GM12864 (cell line): Measurements from ENCODE around the gene FAM53A.

Experiments
- DNase-seq: peaks from one replicate; pipeline ENCODE4 v3.0.0-alpha.2; 2011; ENCODE audit warnings: low read depth
- H3K4me3 ChIP-seq: 2 replicates; pipeline ENCODE4 v1.5.1; 2011; ENCODE audit warnings: mild to moderate bottlenecking, low read depth, low read length, control low read depth
- TF ChIP-seq, protein P1 (sequence below): IDR thresholded peaks from 2 replicates; pipeline ENCODE4 v1.5.1; 2011; ENCODE audit warnings: low read depth, mild to moderate bottlenecking, moderate library complexity, low read length, control low read depth, inconsistent platforms; ENCODE audit errors: missing control alignments

The FAM53A gene

DNA sequence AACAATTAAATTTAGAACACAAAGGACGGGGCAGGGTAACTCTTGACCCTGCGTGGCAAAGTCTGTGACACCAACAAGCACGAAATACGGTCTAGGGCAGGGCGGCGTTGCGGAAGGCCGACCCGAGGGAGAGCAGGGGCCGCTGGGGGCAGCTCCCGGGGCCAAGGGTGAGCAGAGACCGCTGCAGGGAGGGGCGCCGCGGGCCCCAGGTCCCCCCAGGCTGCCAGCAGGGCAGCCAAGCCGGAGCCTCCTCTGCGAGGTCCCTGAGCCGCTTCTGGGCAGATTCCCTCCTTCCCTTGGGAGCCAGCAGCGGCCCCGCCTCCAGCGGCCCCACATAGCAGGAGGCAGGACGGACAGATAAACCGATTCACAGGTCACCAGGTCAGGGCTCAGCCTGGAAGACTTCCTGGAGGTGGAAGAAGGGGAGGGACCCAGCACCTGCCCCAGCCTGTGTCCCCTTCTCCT, 90.2 kb downstream of the FAM53A start:
- no peak overlapping the region for H3K4me3 ChIP-seq
- no peak for DNase-seq
- TF ChIP-seq, protein P1, sequence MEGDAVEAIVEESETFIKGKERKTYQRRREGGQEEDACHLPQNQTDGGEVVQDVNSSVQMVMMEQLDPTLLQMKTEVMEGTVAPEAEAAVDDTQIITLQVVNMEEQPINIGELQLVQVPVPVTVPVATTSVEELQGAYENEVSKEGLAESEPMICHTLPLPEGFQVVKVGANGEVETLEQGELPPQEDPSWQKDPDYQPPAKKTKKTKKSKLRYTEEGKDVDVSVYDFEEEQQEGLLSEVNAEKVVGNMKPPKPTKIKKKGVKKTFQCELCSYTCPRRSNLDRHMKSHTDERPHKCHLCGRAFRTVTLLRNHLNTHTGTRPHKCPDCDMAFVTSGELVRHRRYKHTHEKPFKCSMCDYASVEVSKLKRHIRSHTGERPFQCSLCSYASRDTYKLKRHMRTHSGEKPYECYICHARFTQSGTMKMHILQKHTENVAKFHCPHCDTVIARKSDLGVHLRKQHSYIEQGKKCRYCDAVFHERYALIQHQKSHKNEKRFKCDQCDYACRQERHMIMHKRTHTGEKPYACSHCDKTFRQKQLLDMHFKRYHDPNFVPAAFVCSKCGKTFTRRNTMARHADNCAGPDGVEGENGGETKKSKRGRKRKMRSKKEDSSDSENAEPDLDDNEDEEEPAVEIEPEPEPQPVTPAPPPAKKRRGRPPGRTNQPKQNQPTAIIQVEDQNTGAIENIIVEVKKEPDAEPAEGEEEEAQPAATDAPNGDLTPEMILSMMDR = no peak

DNA sequence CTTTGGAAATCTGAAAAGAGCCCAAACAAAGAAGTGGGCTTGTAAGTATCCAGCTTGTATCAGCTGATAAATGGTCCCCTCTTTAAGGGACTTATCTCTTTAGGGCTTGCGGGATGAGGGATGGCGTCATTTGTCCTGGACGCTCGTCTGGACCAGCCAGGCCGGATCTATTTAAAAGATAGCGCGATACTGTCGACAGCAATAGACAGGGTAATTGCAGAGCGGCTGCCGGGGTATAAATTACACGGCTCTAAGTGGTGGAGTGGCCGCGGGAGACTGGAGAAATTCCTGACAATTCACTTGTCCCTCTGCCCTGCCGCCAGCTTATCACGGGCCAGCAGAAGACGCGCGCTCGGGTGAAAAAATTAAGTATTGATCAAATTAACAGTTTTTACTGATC, 90.7 kb downstream of the FAM53A start:
- TF ChIP-seq, protein P1 = no peak
- H3K4me3 ChIP-seq = no peak overlapping the region
- no peak for DNase-seq

DNA sequence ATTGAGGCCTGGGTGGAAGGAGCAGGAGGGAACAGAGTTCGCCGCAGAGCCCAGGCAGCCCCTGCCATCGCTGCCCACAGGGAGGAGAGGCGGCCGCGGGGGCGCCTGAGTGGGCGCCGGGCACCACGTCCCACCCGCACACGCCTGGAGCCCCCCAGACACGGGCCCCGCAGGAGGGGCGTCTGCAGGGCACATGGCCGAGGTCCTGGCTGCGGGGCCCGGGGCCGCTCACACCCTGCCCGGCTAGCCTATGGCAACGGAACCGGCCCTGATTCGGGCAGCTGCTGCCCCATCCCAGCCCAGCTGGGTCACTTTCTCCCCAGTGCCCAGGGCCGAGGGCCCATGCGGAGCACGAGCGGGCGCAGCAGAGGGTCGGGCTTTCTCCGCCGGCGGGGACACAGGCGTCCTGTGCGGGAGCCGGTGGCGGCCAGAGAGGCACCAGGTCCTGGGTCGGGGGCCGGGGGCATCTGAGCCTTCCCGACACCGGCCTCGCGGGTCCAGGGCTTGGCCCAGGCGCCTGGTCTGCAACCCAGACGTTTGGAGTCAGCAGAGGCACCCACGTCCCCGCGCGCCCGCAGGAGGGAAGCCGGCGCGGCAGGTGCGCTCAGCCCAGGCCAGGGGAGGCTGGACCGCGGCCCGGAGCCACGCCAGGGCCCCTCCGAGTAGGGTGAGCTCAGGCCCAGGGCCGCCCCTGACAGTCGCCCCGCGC, 91.2 kb downstream of the FAM53A start:
- H3K4me3 ChIP-seq = no peak overlapping the region
- TF ChIP-seq, protein P1 = no peak
- DNase-seq = no peak

DNA sequence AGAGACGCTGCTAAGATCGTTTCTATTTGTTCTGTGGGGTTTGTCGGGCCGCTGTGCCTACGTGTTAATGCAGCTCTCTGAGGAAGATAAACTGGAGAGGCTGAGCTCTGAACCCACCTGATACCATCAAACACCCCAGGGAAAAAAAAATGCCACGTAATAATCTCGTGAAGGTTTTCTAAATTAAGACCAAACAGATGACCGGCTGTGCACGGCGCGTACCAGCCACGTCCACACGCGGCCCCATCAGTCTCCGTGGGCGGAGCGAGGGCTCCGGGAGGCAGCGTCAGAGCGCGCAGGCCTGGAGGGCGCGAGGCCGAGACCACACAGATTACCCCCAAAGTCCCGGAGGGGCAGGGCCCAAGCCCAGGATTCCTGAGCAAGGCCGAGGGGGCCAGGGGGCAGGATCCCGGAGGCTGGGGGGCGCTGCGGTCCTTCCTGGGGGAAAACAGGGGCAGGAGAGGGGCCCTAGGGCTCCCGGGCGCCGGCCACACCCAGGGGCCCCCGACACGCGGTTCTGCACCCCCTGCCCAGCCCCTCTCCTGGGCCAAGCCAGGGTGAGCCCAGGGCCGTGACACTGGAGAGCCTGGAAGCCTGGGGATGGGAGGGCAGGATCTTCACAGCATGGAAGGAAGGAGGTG, 91.9 kb downstream of the FAM53A start:
- DNase-seq = no peak
- H3K4me3 ChIP-seq = no peak overlapping the region
- TF ChIP-seq, protein P1 = no peak

DNA sequence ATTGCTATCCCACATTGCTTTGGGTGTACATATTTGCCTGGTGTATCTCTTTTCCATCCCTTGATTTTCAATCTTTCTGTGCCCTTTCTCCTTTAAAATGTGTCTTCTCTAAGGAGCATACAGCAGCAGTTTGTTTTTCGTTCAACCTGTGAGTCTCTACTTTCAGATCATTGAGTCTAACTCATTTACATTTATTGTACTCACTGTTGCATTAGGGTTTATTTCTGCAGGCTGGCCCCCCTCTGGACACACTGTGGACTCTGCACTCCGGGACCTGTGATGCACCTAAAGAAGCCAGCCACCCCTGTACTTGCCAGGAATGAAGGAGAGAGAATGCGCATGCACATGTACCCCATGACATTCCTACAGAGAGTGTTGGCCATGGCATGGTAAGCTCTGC, 93.0 kb downstream of the FAM53A start:
- no peak overlapping the region for H3K4me3 ChIP-seq
- DNase-seq = no peak
- TF ChIP-seq, protein P1 = no peak

DNA sequence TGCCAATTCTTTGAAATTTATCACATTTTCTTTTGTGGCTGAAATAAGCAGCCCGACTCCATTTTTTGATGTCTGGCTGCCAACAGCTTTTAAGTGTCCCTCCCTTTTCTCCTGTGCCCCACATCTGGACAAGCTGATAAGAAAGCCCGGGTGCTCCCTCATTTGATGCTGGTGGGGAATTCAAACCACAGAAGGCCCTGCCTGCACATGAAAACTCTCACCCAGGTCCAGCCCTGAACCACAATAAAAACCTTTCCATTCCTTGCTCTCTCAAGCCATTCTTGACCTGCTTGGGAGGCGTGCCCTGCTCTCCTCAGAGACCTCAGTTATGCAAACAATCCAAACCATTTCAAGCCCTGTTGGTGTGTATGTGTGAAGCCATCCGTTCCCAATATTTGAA, 93.9 kb downstream of the FAM53A start:
- DNase-seq = no peak
- TF ChIP-seq, protein P1 = no peak
- H3K4me3 ChIP-seq = no peak overlapping the region
